DMS53 (cell line): ENCODE results near the gene KRT83.
"Not testable (repeated sequence)": the region's sequence is repeated elsewhere in the genome, so short reads cannot be mapped to it uniquely, and the experiment has no call there.

ENCODE experiments used
- DNase-seq: peaks from one replicate; lab custom pipeline; 2025; lab: John Stamatoyannopoulos, UW

KRT83 gene

DNA sequence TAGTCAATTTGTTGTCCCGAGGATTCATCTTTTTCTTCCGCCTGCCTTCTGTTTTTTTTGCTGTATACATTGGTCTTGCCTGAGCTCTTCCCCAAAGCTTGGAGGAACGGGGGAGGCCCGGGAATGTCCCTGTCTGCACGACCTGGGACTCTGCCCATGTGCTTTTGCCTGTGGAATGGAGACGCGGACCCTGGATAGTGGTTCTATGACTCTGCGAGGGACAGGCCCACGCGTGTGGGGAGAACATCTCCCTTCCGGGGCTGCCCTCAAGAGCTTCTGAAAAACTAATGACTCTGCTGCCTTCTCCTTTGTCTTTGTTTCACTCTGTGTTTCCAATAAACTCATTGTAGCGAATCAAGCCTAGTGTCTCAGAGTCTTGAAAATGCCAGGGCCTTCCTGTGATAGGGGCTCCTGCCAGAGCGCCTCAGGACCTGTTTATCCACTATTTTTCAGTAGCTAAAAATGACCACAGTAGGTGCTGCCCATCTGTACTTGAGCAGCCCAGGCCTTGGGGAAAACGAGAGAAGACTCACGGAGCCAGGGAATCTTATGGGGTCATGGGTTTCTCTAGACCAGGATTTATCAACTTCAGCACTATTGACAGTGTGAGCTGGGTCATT, 12.3 kb downstream of the KRT83 start:
- no peak for DNase-seq

GRCh38 chr12:52307836-52308805, 13.1 kb downstream of the KRT83 start:
- DNase-seq = peak; percentile 87

DNA sequence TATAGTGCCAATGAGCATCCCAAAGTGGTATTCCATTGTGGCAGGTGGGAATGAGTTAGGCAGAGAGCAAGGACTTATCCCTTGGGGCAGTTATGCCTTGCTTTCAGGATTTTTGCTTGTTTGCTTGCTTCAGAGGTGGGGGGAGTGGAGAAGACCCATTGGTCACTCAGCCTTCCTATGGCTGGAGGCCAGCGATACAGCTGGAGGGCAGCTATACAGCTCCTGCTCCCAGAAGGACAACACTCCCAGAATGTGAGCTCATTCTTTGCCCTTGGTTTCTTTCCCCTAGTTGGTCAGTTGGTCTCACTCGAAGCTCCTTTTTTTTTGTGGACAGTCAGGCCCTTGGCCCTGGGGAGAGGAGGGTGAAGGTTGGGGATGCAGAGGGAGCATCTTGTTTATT, 14.5 kb downstream of the KRT83 start:
- DNase-seq = no peak

GRCh38 chr12:52305921-52306705, 15.1 kb downstream of the KRT83 start:
- DNase-seq = peak; percentile 46

GRCh38 chr12:52304941-52305411, 16.2 kb downstream of the KRT83 start:
- not testable (repeated sequence) for DNase-seq

GRCh38 chr12:52302242-52302914, 18.8 kb downstream of the KRT83 start:
- not testable (repeated sequence) for DNase-seq

GRCh38 chr12:52301721-52302120, 19.5 kb downstream of the KRT83 start:
- DNase-seq = not testable (repeated sequence)

- no peak for DNase-seq
Observed at GRCh38 chr12:52300796-52301691, 20.2 kb downstream of the KRT83 start.

- DNase-seq = no peak
Observed at GRCh38 chr12:52298677-52299190, 22.5 kb downstream of the KRT83 start.

DNA sequence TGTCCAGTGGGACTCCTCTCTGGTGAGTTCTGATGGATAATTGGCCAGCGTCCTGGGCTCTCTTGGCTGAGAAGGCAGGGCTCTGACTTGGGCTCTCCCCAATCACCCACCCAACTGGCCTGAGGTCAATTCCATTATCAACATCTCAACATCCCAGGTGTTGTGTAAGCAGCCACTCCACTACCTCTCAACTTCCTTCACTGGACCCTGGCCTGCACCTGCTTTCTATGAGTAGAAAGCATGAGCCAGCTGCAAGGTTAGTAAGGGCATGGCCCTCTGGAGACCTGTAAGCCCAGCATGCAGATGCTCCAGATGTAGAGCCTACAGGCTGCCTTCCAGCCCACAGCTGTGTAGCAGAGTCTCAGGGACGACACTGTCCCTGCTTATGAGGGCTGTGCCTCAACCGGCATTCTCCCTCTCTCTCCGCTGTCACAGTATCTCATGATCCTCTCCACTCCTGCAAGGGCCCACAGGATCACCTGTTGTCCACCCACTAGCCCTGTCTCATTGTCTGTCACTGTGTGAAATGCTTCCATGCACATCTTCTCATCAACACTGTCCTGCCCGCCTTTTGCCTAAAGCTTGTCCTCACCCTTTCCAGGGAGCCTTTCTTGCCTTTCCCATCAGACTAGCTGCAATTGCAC, 24.5 kb downstream of the KRT83 start:
- peak; percentile 63 for DNase-seq

- DNase-seq = no peak
Observed at GRCh38 chr12:52295663-52296062, 25.5 kb downstream of the KRT83 start.

GRCh38 chr12:52294803-52295202, 26.4 kb downstream of the KRT83 start:
- no peak for DNase-seq

- no peak for DNase-seq
Observed at GRCh38 chr12:52293926-52294325, 27.3 kb downstream of the KRT83 start.

GRCh38 chr12:52291267-52291935, 29.8 kb downstream of the KRT83 start, which contains the start of gene KRT81:
Gene KRT81, minus strand, starts transcription at chr12:52291534. Its CDS starts 69 bp downstream, at chr12:52291465.
- no peak for DNase-seq

- not testable (repeated sequence) for DNase-seq
Observed at GRCh38 chr12:52290483-52291134, 30.6 kb downstream of the KRT83 start.

GRCh38 chr12:52287816-52288805, 33.1 kb downstream of the KRT83 start:
- not testable (repeated sequence) for DNase-seq
